Central memory CD8-positive, alpha-beta T cell (primary cell): ENCODE data around the gene TMEM53.
A peak's percentile ranks its signal among the peaks of the same experiment; 100 is the strongest.

ENCODE experiments used
- ATAC-seq: fragments of 150-1000 bp; cut with Tn5 transposase; replicated peaks from 2 replicates; pipeline ENCODE4 v1.10.0; 2022; ENCODE audit warnings: mild to moderate bottlenecking, moderate FRiP score, moderate number of reproducible peaks; ENCODE audit not compliant: poor library complexity, severe bottlenecking; ENCODE audit errors: extremely low read depth
- DNase-seq, 2 donors: peaks; one replicate each; pipeline ENCODE4 v3.0.0; 2021; ENCODE audit warnings: low spot score in 2 of 2
- H3K27ac Mint-ChIP-seq: one replicate; pipeline ENCODE4 v1.8.0; 2022; ENCODE audit warnings: low read depth, mild to moderate bottlenecking, moderate library complexity, mixed read lengths
- H3K27me3 Mint-ChIP-seq: one replicate; pipeline ENCODE4 v1.8.0; 2022; ENCODE audit warnings: mixed read lengths
- H3K36me3 Mint-ChIP-seq: one replicate; pipeline ENCODE4 v1.8.0; 2022; ENCODE audit warnings: mild to moderate bottlenecking, moderate library complexity, mixed read lengths; ENCODE audit not compliant: insufficient read depth
- H3K4me1 Mint-ChIP-seq: one replicate; pipeline ENCODE4 v1.8.0; 2022; ENCODE audit warnings: mixed read lengths
- H3K4me3 Mint-ChIP-seq: one replicate; pipeline ENCODE4 v1.8.0; 2022; ENCODE audit warnings: mild to moderate bottlenecking, moderate library complexity, mixed read lengths
- H3K9me3 Mint-ChIP-seq: one replicate; pipeline ENCODE4 v1.8.0; 2022; ENCODE audit warnings: mixed read lengths

TMEM53 gene

GRCh38 chr1:44661781-44662682 is 12.2 kb downstream of the TMEM53 start:
- H3K27ac Mint-ChIP-seq = no peak overlapping the region
- DNase-seq (no peak), ATAC-seq (no peak)
- no peaks in the 10 kb centered on the region for H3K27me3 Mint-ChIP-seq
- peaks cover 11% of the 10 kb centered on the region for H3K4me1 Mint-ChIP-seq
- H3K36me3 Mint-ChIP-seq = peaks cover 1% of the 10 kb centered on the region
- no peak overlapping the region for H3K4me3 Mint-ChIP-seq
- no peaks in the 10 kb centered on the region for H3K9me3 Mint-ChIP-seq

DNA sequence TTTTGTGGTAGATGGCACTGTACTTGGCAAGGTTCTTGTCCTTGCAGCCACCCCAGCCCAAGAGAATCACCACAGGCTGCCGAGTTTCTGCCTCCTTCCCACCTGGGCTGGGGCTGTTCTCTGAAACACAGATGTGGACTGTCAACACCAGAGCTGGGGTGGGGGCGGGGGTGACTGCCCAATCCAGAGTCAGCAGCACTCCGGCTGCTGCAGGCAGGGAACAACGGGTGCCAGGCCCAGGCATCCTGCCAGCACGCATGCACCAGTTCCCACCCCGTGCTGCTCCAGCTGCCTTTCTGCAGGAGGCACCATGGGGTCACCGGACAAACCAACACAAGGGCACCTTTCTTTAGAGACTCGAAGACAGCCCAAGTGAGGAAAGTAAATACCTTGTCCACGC is 14.1 kb downstream of the TMEM53 start:
- no peak for DNase-seq
- no peak overlapping the region for H3K27ac Mint-ChIP-seq

DNA sequence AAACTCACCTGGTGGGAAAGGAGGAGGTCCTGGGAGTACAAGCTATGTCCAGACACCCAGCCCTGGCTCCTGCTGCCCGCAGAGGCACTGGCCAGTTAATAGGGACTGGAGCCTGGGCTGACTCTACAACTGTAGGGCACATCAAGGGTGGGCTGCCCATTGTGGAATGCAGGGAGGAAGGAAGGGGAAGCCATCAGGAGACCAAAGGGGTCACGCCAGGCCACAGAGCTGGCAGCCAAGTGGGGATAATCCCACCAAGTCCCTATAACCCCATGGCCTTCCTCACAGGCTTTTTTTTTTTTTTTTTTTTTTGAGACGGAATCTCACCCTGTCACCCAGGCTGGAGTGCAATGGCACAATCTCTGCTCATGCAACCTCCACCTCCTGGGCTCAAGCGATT is 14.7 kb downstream of the TMEM53 start:
- H3K4me1 Mint-ChIP-seq = peaks cover 8% of the 10 kb centered on the region
- H3K27me3 Mint-ChIP-seq = no peaks in the 10 kb centered on the region
- no peak overlapping the region for H3K27ac Mint-ChIP-seq
- H3K36me3 Mint-ChIP-seq = peaks cover 1% of the 10 kb centered on the region
- DNase-seq = no peak
- no peaks in the 10 kb centered on the region for H3K9me3 Mint-ChIP-seq
- no peak overlapping the region for H3K4me3 Mint-ChIP-seq
- ATAC-seq = no peak

More for the DNA sequence above, 14.1 kb downstream of the TMEM53 start:
- Mint-ChIP-seq H3K36me3 (peaks cover 1% of the 10 kb centered on the region), H3K4me1 (peaks cover 11% of the 10 kb centered on the region), H3K9me3 (no peaks in the 10 kb centered on the region), H3K27me3 (no peaks in the 10 kb centered on the region), H3K4me3 (no peak overlapping the region)
- ATAC-seq = no peak

- no peaks in the 10 kb centered on the region for H3K4me1 Mint-ChIP-seq
- H3K27ac Mint-ChIP-seq = no peak overlapping the region
- ATAC-seq (no peak), DNase-seq (no peak)
- H3K27me3 Mint-ChIP-seq = no peaks in the 10 kb centered on the region
- H3K4me3 Mint-ChIP-seq = no peak overlapping the region
- H3K9me3 Mint-ChIP-seq = no peaks in the 10 kb centered on the region
- peaks cover 7% of the 10 kb centered on the region for H3K36me3 Mint-ChIP-seq
Measured at GRCh38 chr1:44655609-44656008, 18.7 kb downstream of the TMEM53 start.

DNA sequence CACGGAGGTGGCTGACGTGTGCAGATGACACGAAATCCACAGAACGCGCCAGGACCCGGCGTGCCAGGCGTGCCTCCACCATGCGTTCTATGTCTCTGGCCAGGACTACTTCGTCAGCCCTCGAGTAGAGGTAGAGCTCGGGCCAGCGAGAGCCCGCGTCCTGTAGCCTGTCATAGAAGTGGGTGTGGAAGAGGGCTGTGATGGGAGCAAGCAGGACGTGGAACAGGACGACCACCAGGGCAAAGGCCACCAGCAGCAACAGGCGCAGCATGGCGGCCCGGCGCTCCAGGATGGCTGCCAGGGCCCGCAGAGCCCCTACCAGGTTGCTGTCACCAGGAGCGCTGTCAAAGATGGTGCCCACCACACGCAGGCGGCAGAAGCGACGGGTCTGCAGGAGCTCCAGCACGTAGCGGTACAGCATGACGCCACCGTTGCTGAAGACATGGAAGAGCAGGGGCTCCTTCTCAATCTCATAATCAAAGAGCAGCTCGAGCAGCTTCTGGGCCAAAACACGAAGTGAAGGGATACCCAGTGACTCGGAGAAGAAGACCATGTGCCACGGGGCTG is 19.6 kb downstream of the TMEM53 start:
- ATAC-seq (no peak), DNase-seq (no peak)
- H3K4me1 Mint-ChIP-seq = no peaks in the 10 kb centered on the region
- no peaks in the 10 kb centered on the region for H3K27me3 Mint-ChIP-seq
- H3K27ac Mint-ChIP-seq = peak overlapping the region; percentile 57
- no peaks in the 10 kb centered on the region for H3K9me3 Mint-ChIP-seq
- peaks cover 7% of the 10 kb centered on the region for H3K36me3 Mint-ChIP-seq
- no peak overlapping the region for H3K4me3 Mint-ChIP-seq

DNA sequence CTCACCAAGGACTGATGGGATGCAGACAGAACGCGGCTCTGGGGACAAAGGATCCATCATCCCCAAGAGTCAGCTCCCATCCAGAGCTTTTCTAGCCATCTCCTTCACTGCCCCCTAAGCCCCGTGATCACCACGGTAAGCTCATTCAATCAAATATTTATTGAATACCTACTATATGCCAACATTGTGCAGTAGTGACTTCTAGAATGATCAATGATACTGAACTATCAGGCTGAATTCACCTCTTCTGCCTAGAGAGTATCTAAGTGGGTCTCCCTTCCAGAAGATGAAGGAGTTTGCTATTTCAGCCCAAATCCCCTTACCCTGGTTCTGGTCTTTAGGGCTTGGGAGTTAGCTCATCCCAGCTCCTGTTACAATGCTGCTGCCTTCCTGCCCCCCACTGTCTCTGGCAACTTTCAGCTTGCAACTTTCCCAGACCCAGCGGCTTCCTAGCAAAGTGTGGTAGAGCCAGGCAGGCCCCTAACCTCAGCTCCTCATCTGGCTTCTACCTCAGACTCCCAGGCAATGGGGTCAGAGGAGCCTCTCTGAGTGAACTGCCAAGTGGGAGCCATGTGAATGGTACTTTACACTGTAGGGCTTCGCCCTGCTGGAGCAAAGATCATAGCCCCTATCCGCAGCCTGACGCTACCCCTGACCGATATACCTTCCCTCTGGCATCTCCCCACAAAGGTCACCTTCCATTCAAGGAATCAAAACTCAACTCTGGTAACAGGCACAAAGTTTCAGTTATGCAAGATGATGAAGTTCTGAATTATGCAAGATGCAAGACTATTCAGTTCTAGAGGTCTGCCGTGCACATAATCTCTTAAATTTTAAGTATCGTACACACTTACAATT is 20.9 kb downstream of the TMEM53 start:
- DNase-seq (no peak), ATAC-seq (no peak)
- Mint-ChIP-seq H3K27me3 (no peaks in the 10 kb centered on the region), H3K9me3 (no peaks in the 10 kb centered on the region), H3K36me3 (peaks cover 7% of the 10 kb centered on the region), H3K27ac (no peak overlapping the region), H3K4me3 (no peak overlapping the region), H3K4me1 (no peaks in the 10 kb centered on the region)

- Mint-ChIP-seq H3K36me3 (peaks cover 7% of the 10 kb centered on the region), H3K4me1 (peaks cover 4% of the 10 kb centered on the region), H3K27me3 (no peaks in the 10 kb centered on the region), H3K27ac (no peak overlapping the region), H3K4me3 (no peak overlapping the region), H3K9me3 (no peaks in the 10 kb centered on the region)
- ATAC-seq (peak; percentile 92), DNase-seq (peak; percentile 62 to 68)
Measured at GRCh38 chr1:44652445-44653106, 21.7 kb downstream of the TMEM53 start.

DNA sequence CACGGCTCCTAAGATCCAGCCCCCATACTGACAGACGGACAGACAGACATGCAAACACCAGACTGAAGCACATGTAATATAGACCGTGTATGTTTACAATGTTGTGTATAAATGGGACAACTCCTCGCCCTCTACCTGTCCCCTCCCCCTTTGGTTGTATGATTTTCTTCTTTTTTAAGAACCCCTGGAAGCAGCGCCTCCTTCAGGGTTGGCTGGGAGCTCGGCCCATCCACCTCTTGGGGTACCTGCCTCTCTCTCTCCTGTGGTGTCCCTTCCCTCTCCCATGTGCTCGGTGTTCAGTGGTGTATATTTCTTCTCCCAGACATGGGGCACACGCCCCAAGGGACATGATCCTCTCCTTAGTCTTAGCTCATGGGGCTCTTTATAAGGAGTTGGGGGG is 23.2 kb downstream of the TMEM53 start:
- no peak for ATAC-seq
- no peak overlapping the region for H3K27ac Mint-ChIP-seq
- H3K4me1 Mint-ChIP-seq = peaks cover 10% of the 10 kb centered on the region
- no peaks in the 10 kb centered on the region for H3K9me3 Mint-ChIP-seq
- DNase-seq = no peak
- no peaks in the 10 kb centered on the region for H3K27me3 Mint-ChIP-seq
- no peak overlapping the region for H3K4me3 Mint-ChIP-seq
- H3K36me3 Mint-ChIP-seq = peaks cover 16% of the 10 kb centered on the region

GRCh38 chr1:44650159-44650831 is 24.0 kb downstream of the TMEM53 start:
- Mint-ChIP-seq H3K9me3 (no peaks in the 10 kb centered on the region), H3K4me3 (no peak overlapping the region), H3K27me3 (no peaks in the 10 kb centered on the region), H3K36me3 (peaks cover 18% of the 10 kb centered on the region), H3K4me1 (peaks cover 10% of the 10 kb centered on the region), H3K27ac (no peak overlapping the region)
- ATAC-seq (no peak), DNase-seq (no peak)

DNA sequence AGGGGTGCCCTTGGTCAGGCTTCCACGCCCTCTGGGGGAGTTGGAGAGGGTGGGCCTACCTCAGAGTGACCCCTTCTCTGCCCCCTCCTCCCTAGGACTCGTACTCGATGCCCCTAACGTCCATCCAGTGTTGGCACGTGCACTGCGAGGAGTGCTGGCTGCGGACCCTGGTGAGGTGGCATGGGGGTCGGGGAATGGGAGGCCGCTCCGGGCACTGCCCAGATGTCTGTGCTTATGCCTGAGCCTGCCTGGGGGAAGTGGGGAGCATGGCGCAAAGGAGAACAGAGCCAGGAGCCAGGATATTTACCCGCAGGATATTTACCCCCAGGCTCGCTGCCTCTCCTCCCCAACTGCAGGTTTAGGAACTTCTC is 24.5 kb downstream of the TMEM53 start:
- H3K27me3 Mint-ChIP-seq = no peaks in the 10 kb centered on the region
- no peak for ATAC-seq

GRCh38 chr1:44648529-44649250 is 25.6 kb downstream of the TMEM53 start:
- ATAC-seq (no peak), DNase-seq (no peak)
- H3K36me3 Mint-ChIP-seq = peaks cover 21% of the 10 kb centered on the region
- peaks cover 10% of the 10 kb centered on the region for H3K4me1 Mint-ChIP-seq
- no peaks in the 10 kb centered on the region for H3K9me3 Mint-ChIP-seq
- H3K27me3 Mint-ChIP-seq = no peaks in the 10 kb centered on the region
- no peak overlapping the region for H3K4me3 Mint-ChIP-seq
- peak overlapping the region; percentile 71 for H3K27ac Mint-ChIP-seq

More for the DNA sequence above, 24.5 kb downstream of the TMEM53 start:
- Mint-ChIP-seq H3K27ac (no peak overlapping the region), H3K4me1 (peaks cover 10% of the 10 kb centered on the region), H3K4me3 (no peak overlapping the region), H3K9me3 (no peaks in the 10 kb centered on the region), H3K36me3 (peaks cover 19% of the 10 kb centered on the region)
- no peak for DNase-seq
